T-cell (primary cell): ENCODE results near the gene SLCO3A1. TPM values are rescaled to one million over a fixed set of nuclear protein-coding genes. Genes with fewer than 3 reads are reported as not detected.

Experiments used
- ATAC-seq, 4 experiments: fragments of 200-7000 bp in 3 of 4; fragments of 150-1000 bp in 1 of 4; cut with Tn5 transposase; replicated peaks in 1 of 4; 1 replicate in 3 of 4; 2 replicates in 1 of 4; pipeline ENCODE4 v1.10.0; 2021; ENCODE audit warnings: moderate library complexity in 3 of 4, mild to moderate bottlenecking in 2 of 4, moderate number of reproducible peaks in 1 of 4
- CTCF ChIA-PET, 2 donors: fragments of 300-600 bp; sonication (Branson Sonifier 250); formaldehyde crosslinking; loops; one replicate each; lab custom pipeline; 2022; ENCODE audit warnings: antibody characterized with exemption in 2 of 2; lab: Charles Lee
- POLR2A ChIA-PET, 2 donors: fragments of 300-600 bp; sonication (Branson Sonifier 250); formaldehyde crosslinking; loops; one replicate each; lab custom pipeline; 2022; ENCODE audit warnings: antibody characterized with exemption in 2 of 2; lab: Charles Lee
- DNase-seq, 35 experiments: peaks; one replicate each; pipeline versions ENCODE4 v3.0.0 to v3.0.0-alpha.2; 2013 to 2023
- H3K27ac ChIP-seq: one replicate; pipeline ENCODE4 v1.5.1; 2013; ENCODE audit warnings: low read length
- H3K27me3 ChIP-seq, 2 experiments: replicated peaks in 1 of 2; 1 replicate in 1 of 2; 2 replicates in 1 of 2; pipeline versions ENCODE4 v1.6.1 to v1.7.0; 2013; ENCODE audit warnings: low read length in 1 of 2, mixed read lengths in 1 of 2; ENCODE audit not compliant: control insufficient read depth in 2 of 2, insufficient read depth in 2 of 2; ENCODE audit errors: extremely low read depth in 1 of 2
- H3K36me3 ChIP-seq, 2 donors: 1 replicate in 1 of 2; 2 replicates in 1 of 2; pipeline versions ENCODE4 v1.6.1 to v1.7.0; 2013; ENCODE audit warnings: low read length in 1 of 2; ENCODE audit not compliant: control insufficient read depth in 2 of 2, insufficient read depth in 1 of 2; ENCODE audit errors: extremely low read depth in 1 of 2
- H3K4me1 ChIP-seq, 2 experiments: 1 replicate in 1 of 2; 2 replicates in 1 of 2; pipeline versions ENCODE4 v1.6.1 to v1.7.0; 2013; ENCODE audit warnings: low read length in 2 of 2, mixed read lengths in 1 of 2; ENCODE audit not compliant: insufficient read depth in 2 of 2, control insufficient read depth in 1 of 2; ENCODE audit errors: extremely low read depth in 1 of 2
- H3K4me3 ChIP-seq, 2 donors: 1 replicate in 1 of 2; 2 replicates in 1 of 2; pipeline versions ENCODE4 v1.5.1 to v1.7.0; 2013; ENCODE audit warnings: mild to moderate bottlenecking in 2 of 2, low read length in 1 of 2, moderate library complexity in 1 of 2; ENCODE audit not compliant: control insufficient read depth in 1 of 2; ENCODE audit errors: extremely low read depth in 1 of 2
- H3K9me3 ChIP-seq: 2 replicates; pipeline ENCODE4 v1.7.0; 2013
- H3K27ac Mint-ChIP-seq, 2 donors: one replicate each; pipeline ENCODE4 v1.8.0; 2020 to 2021; ENCODE audit warnings: mild to moderate bottlenecking in 2 of 2, mixed read lengths in 2 of 2
- H3K27me3 Mint-ChIP-seq, 2 donors: one replicate each; pipeline ENCODE4 v1.8.0; 2021 to 2022; ENCODE audit warnings: mixed read lengths in 2 of 2
- H3K36me3 Mint-ChIP-seq: one replicate; pipeline ENCODE4 v1.8.0; 2021; ENCODE audit warnings: mixed read lengths
- H3K4me1 Mint-ChIP-seq, 3 donors: one replicate each; pipeline ENCODE4 v1.8.0; 2020 to 2022; ENCODE audit warnings: mixed read lengths in 3 of 3, mild to moderate bottlenecking in 1 of 3
- H3K4me3 Mint-ChIP-seq, 3 donors: one replicate each; pipeline ENCODE4 v1.8.0; 2020 to 2022; ENCODE audit warnings: mild to moderate bottlenecking in 3 of 3, mixed read lengths in 3 of 3, moderate library complexity in 3 of 3
- H3K9me3 Mint-ChIP-seq, 3 donors: one replicate each; pipeline ENCODE4 v1.8.0; 2020 to 2022; ENCODE audit warnings: mixed read lengths in 3 of 3
- WGBS: methylation state at CpG from one replicate; pipeline ENCODE4 v1.1.5; 2013; ENCODE audit warnings: missing lambda C conversion rate; ENCODE audit not compliant: insufficient coverage; 5-methylcytosine and 5-hydroxymethylcytosine counted together
- total RNA-seq, 35 experiments: library from RNA in 6 of 35; stranded (reverse) in 6 of 35; fragments of 120-200 nt in 1 of 35; gene quantifications; one replicate each; pipeline versions ENCODE4 v1.2.1 to v1.2.4 and lab custom pipeline; 2013 to 2026

Gene SLCO3A1
- total RNA-seq, 5 donors from 2014 or later (not counting 1 experiment from before 2014, with no cell fraction given), result 26.2 to 52.2 (median 38.7) TPM

DNA sequence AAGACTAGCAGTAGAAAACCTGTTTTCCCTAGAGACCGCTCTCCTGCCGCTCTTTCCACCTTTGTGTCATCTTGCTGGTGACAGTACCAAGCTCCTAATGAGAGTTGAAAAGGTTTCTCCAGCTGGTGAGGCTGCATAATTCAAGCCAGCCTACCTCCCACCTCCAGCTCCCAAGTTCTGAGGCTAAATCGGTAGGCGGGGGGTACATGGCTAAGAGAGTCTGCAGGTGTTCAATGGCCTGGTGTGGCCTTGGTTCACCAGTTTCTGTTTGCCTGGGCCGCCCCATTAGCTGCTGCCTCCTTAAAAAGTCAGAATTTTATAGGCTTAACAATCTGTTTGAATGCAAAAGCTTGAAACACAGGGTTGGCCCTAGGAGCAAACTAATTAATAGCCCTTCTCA is 262.8 kb downstream of the SLCO3A1 start:
- no peak for DNase-seq
- no peak overlapping the region for H3K4me3 Mint-ChIP-seq
- Histone ChIP-seq H3K36me3 (peaks cover 0 to 28% of the 10 kb centered on the region in 2 donors), H3K27ac (no peak overlapping the region), H3K27me3 (no peaks in the 10 kb centered on the region), H3K4me3 (no peak overlapping the region), H3K4me1 (no peaks in the 10 kb centered on the region), H3K9me3 (no peaks in the 10 kb centered on the region)
- CTCF ChIA-PET, result no interaction called here
- WGBS, result no CpG with 5 or more reads among the region's 5 CpGs
- POLR2A ChIA-PET, result no interaction called here
- peaks cover 0 to 4% (median under 1%) of the 10 kb centered on the region in 3 donors for H3K9me3 Mint-ChIP-seq
- no peak for ATAC-seq
- H3K4me1 Mint-ChIP-seq, result no peaks in the 10 kb centered on the region
- H3K36me3 Mint-ChIP-seq, result peaks cover 49% of the 10 kb centered on the region
- no peaks in the 10 kb centered on the region for H3K27me3 Mint-ChIP-seq
- H3K27ac Mint-ChIP-seq, result no peak overlapping the region

DNA sequence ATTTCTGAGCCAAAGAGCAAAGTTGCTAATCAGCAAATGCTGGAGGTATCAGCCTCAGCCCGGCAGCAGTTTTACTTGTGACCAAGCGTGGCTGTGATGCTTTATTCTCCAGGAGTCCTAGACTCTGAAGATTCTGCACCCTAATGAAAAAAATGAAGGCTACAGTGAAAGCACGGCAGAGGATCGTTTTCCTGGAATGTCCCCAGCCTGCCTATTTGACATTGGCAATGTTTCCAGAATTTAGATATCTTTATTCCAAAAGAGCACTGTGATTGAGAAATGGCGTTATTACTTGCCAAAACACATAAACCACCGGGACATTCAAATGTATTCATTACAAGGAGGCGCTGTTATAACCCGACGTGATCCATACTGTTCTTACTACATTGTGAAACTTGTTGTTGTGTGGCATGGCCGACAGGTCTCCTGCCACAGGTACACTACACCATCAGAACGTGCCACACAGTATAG is 263.8 kb downstream of the SLCO3A1 start:
- CTCF ChIA-PET, result no interaction called here
- WGBS, result 100% methylated on average over 4 of the region's 11 CpGs
- no peak overlapping the region for H3K4me3 Mint-ChIP-seq
- Histone ChIP-seq H3K4me3 (no peak overlapping the region), H3K27ac (no peak overlapping the region), H3K4me1 (no peaks in the 10 kb centered on the region), H3K27me3 (no peaks in the 10 kb centered on the region), H3K36me3 (peaks cover 0 to 35% of the 10 kb centered on the region in 2 donors), H3K9me3 (no peaks in the 10 kb centered on the region)
- no peak overlapping the region for H3K27ac Mint-ChIP-seq
- H3K9me3 Mint-ChIP-seq, result peaks cover 0 to 10% (median 6%) of the 10 kb centered on the region in 3 donors
- H3K4me1 Mint-ChIP-seq, result no peaks in the 10 kb centered on the region
- DNase-seq (no peak), ATAC-seq (no peak)
- H3K36me3 Mint-ChIP-seq, result peaks cover 57% of the 10 kb centered on the region
- H3K27me3 Mint-ChIP-seq, result no peaks in the 10 kb centered on the region
- POLR2A ChIA-PET, result no interaction called here

DNA sequence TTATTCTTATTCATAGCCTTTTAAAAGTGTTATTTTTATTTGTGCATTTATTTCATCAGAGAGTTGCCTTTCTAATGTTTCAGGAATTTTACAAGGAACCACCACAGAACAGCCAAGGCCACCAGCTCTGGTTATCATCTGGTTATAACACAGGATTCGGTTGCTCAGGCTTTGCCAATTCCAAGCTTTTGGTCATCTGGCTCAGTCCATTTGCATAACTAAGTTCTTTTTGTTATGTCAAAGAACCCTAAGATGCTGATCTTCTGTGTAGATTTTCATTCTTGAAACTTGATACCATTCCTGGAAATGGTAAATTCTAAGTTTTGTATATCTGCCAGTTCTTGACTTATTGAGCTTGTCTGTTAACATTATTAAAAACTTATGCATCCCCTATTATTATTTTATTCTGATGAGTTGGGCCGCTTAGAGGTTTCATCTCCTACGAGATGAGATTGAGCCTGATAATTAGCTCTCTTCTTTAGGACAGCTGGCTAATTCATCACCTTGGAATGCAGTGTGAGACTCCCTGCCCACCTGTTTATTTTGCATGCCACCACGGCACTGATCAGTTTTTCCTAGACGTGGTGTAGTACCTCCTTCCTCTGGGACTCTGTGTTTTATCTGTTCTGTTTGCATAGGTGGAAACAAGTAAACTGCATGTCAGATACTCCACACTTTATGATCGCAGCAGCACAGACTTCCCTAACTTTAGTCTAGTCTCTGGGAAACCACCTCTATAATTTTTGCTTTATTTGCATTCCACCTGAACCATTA is 264.8 kb downstream of the SLCO3A1 start:
- CTCF ChIA-PET, result interaction anchor here in 1 of 2 donors (0.6 kb wide), 1 partner anchor 16 kb away, joined by 3 read pairs; no protein-coding TSS in a partner anchor
- no peaks in the 10 kb centered on the region for H3K4me1 Mint-ChIP-seq
- ATAC-seq (no peak), DNase-seq (no peak)
- H3K27me3 Mint-ChIP-seq, result no peaks in the 10 kb centered on the region
- Histone ChIP-seq H3K36me3 (peaks cover 0 to 29% of the 10 kb centered on the region in 2 donors), H3K27me3 (no peaks in the 10 kb centered on the region), H3K27ac (no peak overlapping the region), H3K9me3 (no peaks in the 10 kb centered on the region), H3K4me1 (no peaks in the 10 kb centered on the region), H3K4me3 (no peak overlapping the region)
- no peak overlapping the region for H3K4me3 Mint-ChIP-seq
- H3K36me3 Mint-ChIP-seq, result peaks cover 63% of the 10 kb centered on the region
- POLR2A ChIA-PET, result no interaction called here
- H3K9me3 Mint-ChIP-seq, result peaks cover 0 to 10% (median 6%) of the 10 kb centered on the region in 3 donors
- no peak overlapping the region for H3K27ac Mint-ChIP-seq
- 96% methylated on average over 3 of the region's 6 CpGs for WGBS

DNA sequence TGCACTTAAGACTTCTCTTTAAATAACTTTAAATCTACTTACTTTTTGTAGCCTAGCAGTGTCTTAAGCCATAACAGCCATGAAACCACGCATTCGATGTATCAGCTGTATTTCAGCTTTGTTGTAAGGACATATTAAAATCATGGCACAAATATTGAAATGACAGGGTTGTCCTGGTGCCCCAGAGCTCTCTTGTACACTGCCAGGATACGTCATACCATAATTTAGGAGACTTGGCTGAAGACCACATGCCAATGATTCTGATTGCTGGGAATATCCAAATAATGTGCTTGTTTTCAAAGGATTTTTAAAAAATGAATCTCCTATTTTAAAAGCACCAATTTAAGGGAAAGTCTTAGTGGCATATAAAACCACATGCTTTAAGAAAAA is 265.4 kb downstream of the SLCO3A1 start:
- Histone ChIP-seq H3K36me3 (peaks cover 0 to 29% of the 10 kb centered on the region in 2 donors), H3K27me3 (no peaks in the 10 kb centered on the region), H3K27ac (no peak overlapping the region), H3K4me3 (no peak overlapping the region), H3K4me1 (no peaks in the 10 kb centered on the region), H3K9me3 (no peaks in the 10 kb centered on the region)
- no peaks in the 10 kb centered on the region for H3K27me3 Mint-ChIP-seq
- no peaks in the 10 kb centered on the region for H3K4me1 Mint-ChIP-seq
- H3K9me3 Mint-ChIP-seq, result peaks cover 0 to 10% (median 6%) of the 10 kb centered on the region in 3 donors
- ChIA-PET POLR2A (no interaction called here), CTCF (no interaction called here)
- H3K36me3 Mint-ChIP-seq, result peaks cover 68% of the 10 kb centered on the region
- ATAC-seq, result no peak
- no peak overlapping the region for H3K4me3 Mint-ChIP-seq
- no peak overlapping the region for H3K27ac Mint-ChIP-seq
- WGBS, result no CpG with 5 or more reads among the region's 3 CpGs
- DNase-seq, result no peak

DNA sequence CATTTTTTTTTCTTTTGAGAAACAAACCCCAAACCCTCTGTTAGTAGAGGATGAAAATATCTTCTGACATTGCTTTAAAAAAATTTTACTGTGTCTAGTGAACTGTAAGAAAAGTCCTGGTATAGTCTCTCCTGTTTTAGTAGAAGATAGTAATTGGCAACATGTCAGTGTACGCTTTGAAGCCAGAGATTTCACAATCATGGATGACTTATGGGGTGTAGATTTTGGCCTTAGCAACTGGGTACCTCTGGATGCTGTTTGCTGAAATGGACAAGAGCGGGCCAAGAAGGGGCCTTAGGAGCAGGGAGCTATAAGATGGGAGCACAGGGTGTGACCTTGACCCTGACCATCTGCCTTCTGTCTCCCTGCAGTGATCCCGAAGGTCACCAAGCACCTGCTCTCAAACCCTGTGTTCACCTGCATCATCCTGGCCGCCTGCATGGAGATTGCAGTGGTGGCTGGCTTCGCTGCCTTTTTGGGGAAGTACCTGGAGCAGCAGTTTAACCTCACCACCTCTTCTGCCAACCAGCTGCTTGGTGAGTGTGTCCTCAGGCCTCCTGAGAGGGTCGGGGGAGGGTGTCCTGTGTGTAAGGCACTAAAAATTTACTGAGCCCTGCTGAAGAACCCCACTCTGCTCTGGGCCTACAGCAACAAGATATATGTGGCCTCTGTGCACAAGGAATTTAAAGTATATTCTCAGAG is 266.7 kb downstream of the SLCO3A1 start:
- Histone ChIP-seq H3K36me3 (peaks cover 0 to 28% of the 10 kb centered on the region in 2 donors), H3K4me3 (no peak overlapping the region), H3K27ac (no peak overlapping the region), H3K27me3 (no peaks in the 10 kb centered on the region), H3K9me3 (no peaks in the 10 kb centered on the region), H3K4me1 (no peaks in the 10 kb centered on the region)
- ChIA-PET POLR2A (interaction anchor here in 1 of 2 donors (0.6 kb wide), 1 partner anchor 844 kb away, joined by 5 read pairs; no protein-coding TSS in a partner anchor), CTCF (no interaction called here)
- no peak overlapping the region for H3K4me3 Mint-ChIP-seq
- H3K4me1 Mint-ChIP-seq, result no peaks in the 10 kb centered on the region
- H3K27ac Mint-ChIP-seq, result no peak overlapping the region
- no peaks in the 10 kb centered on the region for H3K27me3 Mint-ChIP-seq
- peaks cover 69% of the 10 kb centered on the region for H3K36me3 Mint-ChIP-seq
- DNase-seq (no peak), ATAC-seq (no peak)
- H3K9me3 Mint-ChIP-seq, result peaks cover 0 to 10% (median 6%) of the 10 kb centered on the region in 3 donors
- 61% methylated on average over 3 of the region's 6 CpGs for WGBS

GRCh38 chr15:92121047-92121446 is 267.5 kb downstream of the SLCO3A1 start:
- Histone ChIP-seq H3K4me3 (no peak overlapping the region), H3K27ac (no peak overlapping the region), H3K27me3 (no peaks in the 10 kb centered on the region), H3K36me3 (peaks cover 0 to 32% of the 10 kb centered on the region in 2 donors), H3K4me1 (no peaks in the 10 kb centered on the region), H3K9me3 (no peaks in the 10 kb centered on the region)
- no peak overlapping the region for H3K27ac Mint-ChIP-seq
- no peaks in the 10 kb centered on the region for H3K4me1 Mint-ChIP-seq
- POLR2A ChIA-PET, result no interaction called here
- CTCF ChIA-PET, result no interaction called here
- no peaks in the 10 kb centered on the region for H3K27me3 Mint-ChIP-seq
- peaks cover 0 to 10% (median 6%) of the 10 kb centered on the region in 3 donors for H3K9me3 Mint-ChIP-seq
- peaks cover 71% of the 10 kb centered on the region for H3K36me3 Mint-ChIP-seq
- no peak for ATAC-seq
- no peak overlapping the region for H3K4me3 Mint-ChIP-seq
- DNase-seq, result no peak
